ENCODE data around the gene NELFB.

NELFB gene

GRCh38 chr9:137270929-137271695 lies 16.0 kb downstream of the NELFB start:
- TF ChIP-seq EP300 (IDR thresholded peaks at IDR 0.05; ENCODE audit: borderline replicate concordance) (no peak), TCF12 (IDR thresholded peaks at IDR 0.05; ENCODE audit: low read depth) (no peak), USF1 (IDR thresholded peaks at IDR 0.05) (no peak), TAF1 (IDR thresholded peaks at IDR 0.05; ENCODE audit: low read depth) (no peak), ZBTB7A (IDR thresholded peaks at IDR 0.05; ENCODE audit: low read depth) (no peak), TEAD4 (IDR thresholded peaks at IDR 0.05) (no peak), REST (IDR thresholded peaks at IDR 0.05; ENCODE audit: low read depth) (no peak), CEBPB (IDR thresholded peaks at IDR 0.05) (no peak), EGR1 (IDR thresholded peaks at IDR 0.05) (no peak), MAX (IDR thresholded peaks at IDR 0.05) (no peak), NFIC (IDR thresholded peaks at IDR 0.05) (no peak), YY1 (IDR thresholded peaks at IDR 0.05; ENCODE audit: low read depth) (no peak), FOXM1 (IDR thresholded peaks at IDR 0.05; ENCODE audit: borderline replicate concordance, low read depth) (no peak), CREB1 (IDR thresholded peaks at IDR 0.05; ENCODE audit: low read depth) (no peak), RAD21 (IDR thresholded peaks at IDR 0.05; ENCODE audit: low read depth) (no peak)

- TF ChIP-seq RAD21 (IDR thresholded peaks at IDR 0.05; ENCODE audit: low read depth) (no peak), CREB1 (IDR thresholded peaks at IDR 0.05; ENCODE audit: low read depth) (no peak), FOXM1 (IDR thresholded peaks at IDR 0.05; ENCODE audit: borderline replicate concordance, low read depth) (no peak), EGR1 (IDR thresholded peaks at IDR 0.05) (no peak), CEBPB (IDR thresholded peaks at IDR 0.05) (no peak), USF1 (IDR thresholded peaks at IDR 0.05) (no peak), TAF1 (IDR thresholded peaks at IDR 0.05; ENCODE audit: low read depth) (no peak), TEAD4 (IDR thresholded peaks at IDR 0.05) (no peak), TCF12 (IDR thresholded peaks at IDR 0.05; ENCODE audit: low read depth) (no peak), EP300 (IDR thresholded peaks at IDR 0.05; ENCODE audit: borderline replicate concordance) (no peak), YY1 (IDR thresholded peaks at IDR 0.05; ENCODE audit: low read depth) (no peak)
Observed at GRCh38 chr9:137271696-137272076, 16.6 kb downstream of the NELFB start.

- no peak for TF ChIP-seq CREB1 (IDR thresholded peaks at IDR 0.05; ENCODE audit: low read depth)
- TF ChIP-seq FOXM1 (IDR thresholded peaks at IDR 0.05; ENCODE audit: borderline replicate concordance, low read depth), result no peak
- TF ChIP-seq TCF12 (IDR thresholded peaks at IDR 0.05; ENCODE audit: low read depth), result no peak
- no peak for TF ChIP-seq YY1 (IDR thresholded peaks at IDR 0.05; ENCODE audit: low read depth)
- no peak for TF ChIP-seq REST (IDR thresholded peaks at IDR 0.05; ENCODE audit: low read depth)
- TF ChIP-seq RAD21 (IDR thresholded peaks at IDR 0.05; ENCODE audit: low read depth), result no peak
- no peak for TF ChIP-seq EP300 (IDR thresholded peaks at IDR 0.05; ENCODE audit: borderline replicate concordance)
- no peak for TF ChIP-seq EGR1 (IDR thresholded peaks at IDR 0.05)
- no peak for TF ChIP-seq TAF1 (IDR thresholded peaks at IDR 0.05; ENCODE audit: low read depth)
- no peak for TF ChIP-seq ZBTB7A (IDR thresholded peaks at IDR 0.05; ENCODE audit: low read depth)
- no peak for TF ChIP-seq USF1 (IDR thresholded peaks at IDR 0.05)
- TF ChIP-seq NFIC (IDR thresholded peaks at IDR 0.05), result no peak
- TF ChIP-seq MAX (IDR thresholded peaks at IDR 0.05), result no peak
- no peak for TF ChIP-seq TEAD4 (IDR thresholded peaks at IDR 0.05)
- TF ChIP-seq CEBPB (IDR thresholded peaks at IDR 0.05), result no peak
Observed at GRCh38 chr9:137272241-137273094, 17.3 kb downstream of the NELFB start.

- TF ChIP-seq MAX (IDR thresholded peaks at IDR 0.05), result no peak
Observed at GRCh38 chr9:137273095-137273490, 18.0 kb downstream of the NELFB start.
